ENCODE measurements around the gene C1orf159.

C1orf159 gene

DNA sequence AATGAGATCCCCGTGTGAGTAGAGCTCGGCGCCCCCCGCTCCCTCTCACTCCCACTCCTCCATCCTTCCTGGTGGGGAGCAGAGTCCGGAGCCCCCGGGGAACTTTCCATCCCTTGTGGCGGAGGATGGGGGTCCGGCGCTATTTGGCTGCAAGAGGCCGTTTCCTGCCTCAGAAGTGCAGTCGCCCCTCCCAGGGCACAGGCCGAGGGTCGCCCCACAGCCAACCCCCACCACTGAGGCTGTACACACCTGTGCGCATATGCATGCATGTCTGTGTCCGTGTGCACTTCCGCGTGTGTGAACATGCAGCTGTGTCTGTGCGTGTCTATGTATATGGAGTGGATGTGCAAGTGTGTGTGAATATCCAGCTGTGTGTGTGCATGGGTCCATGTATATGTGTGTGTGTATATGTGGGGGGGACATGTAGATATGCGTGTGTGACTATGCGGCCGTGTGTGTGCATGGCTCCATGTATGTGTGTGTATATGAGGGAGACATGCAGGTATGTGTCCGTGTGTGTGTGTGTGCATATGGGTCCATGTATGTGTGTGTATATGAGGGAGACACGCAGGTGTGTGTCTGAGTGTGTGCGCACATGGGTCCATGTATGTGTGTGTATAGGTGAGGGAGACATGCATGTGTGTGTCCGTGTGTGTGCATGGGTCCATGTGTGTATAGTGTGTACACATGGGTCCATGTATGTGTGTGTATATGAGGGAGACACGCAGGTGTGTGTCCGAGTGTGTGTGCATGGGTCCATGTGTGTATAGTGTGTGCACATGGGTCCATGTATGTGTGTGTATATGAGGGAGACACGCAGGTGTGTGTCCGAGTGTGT lies 63.7 kb downstream of the C1orf159 start:
- H3K4me3 ChIP-seq (replicated peaks; ENCODE audit: insufficient read depth, low read length), result no peak overlapping the region
- no peaks in the 10 kb centered on the region for H3K27me3 ChIP-seq (ENCODE audit: insufficient read depth, poor library complexity, severe bottlenecking)
- no peak for DNase-seq (ENCODE audit: low read depth in 1 of 2, low spot score in 1 of 2)
- TF ChIP-seq SPI1 (IDR thresholded peaks at IDR 0.05; ENCODE audit: borderline replicate concordance, low read depth) (no peak), POLR2AphosphoS5 (IDR thresholded peaks at IDR 0.05; ENCODE audit: low read depth) (no peak)
- TF ChIP-seq, protein P1, sequence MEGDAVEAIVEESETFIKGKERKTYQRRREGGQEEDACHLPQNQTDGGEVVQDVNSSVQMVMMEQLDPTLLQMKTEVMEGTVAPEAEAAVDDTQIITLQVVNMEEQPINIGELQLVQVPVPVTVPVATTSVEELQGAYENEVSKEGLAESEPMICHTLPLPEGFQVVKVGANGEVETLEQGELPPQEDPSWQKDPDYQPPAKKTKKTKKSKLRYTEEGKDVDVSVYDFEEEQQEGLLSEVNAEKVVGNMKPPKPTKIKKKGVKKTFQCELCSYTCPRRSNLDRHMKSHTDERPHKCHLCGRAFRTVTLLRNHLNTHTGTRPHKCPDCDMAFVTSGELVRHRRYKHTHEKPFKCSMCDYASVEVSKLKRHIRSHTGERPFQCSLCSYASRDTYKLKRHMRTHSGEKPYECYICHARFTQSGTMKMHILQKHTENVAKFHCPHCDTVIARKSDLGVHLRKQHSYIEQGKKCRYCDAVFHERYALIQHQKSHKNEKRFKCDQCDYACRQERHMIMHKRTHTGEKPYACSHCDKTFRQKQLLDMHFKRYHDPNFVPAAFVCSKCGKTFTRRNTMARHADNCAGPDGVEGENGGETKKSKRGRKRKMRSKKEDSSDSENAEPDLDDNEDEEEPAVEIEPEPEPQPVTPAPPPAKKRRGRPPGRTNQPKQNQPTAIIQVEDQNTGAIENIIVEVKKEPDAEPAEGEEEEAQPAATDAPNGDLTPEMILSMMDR (IDR thresholded peaks at IDR 0.05; ENCODE audit: insufficient read depth, low read length), result no peak
- TF ChIP-seq, protein P2, sequence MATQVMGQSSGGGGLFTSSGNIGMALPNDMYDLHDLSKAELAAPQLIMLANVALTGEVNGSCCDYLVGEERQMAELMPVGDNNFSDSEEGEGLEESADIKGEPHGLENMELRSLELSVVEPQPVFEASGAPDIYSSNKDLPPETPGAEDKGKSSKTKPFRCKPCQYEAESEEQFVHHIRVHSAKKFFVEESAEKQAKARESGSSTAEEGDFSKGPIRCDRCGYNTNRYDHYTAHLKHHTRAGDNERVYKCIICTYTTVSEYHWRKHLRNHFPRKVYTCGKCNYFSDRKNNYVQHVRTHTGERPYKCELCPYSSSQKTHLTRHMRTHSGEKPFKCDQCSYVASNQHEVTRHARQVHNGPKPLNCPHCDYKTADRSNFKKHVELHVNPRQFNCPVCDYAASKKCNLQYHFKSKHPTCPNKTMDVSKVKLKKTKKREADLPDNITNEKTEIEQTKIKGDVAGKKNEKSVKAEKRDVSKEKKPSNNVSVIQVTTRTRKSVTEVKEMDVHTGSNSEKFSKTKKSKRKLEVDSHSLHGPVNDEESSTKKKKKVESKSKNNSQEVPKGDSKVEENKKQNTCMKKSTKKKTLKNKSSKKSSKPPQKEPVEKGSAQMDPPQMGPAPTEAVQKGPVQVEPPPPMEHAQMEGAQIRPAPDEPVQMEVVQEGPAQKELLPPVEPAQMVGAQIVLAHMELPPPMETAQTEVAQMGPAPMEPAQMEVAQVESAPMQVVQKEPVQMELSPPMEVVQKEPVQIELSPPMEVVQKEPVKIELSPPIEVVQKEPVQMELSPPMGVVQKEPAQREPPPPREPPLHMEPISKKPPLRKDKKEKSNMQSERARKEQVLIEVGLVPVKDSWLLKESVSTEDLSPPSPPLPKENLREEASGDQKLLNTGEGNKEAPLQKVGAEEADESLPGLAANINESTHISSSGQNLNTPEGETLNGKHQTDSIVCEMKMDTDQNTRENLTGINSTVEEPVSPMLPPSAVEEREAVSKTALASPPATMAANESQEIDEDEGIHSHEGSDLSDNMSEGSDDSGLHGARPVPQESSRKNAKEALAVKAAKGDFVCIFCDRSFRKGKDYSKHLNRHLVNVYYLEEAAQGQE (IDR thresholded peaks at IDR 0.05; ENCODE audit: insufficient replicate concordance, low read depth), result no peak
- H3K27ac ChIP-seq (replicated peaks), result no peak overlapping the region

DNA sequence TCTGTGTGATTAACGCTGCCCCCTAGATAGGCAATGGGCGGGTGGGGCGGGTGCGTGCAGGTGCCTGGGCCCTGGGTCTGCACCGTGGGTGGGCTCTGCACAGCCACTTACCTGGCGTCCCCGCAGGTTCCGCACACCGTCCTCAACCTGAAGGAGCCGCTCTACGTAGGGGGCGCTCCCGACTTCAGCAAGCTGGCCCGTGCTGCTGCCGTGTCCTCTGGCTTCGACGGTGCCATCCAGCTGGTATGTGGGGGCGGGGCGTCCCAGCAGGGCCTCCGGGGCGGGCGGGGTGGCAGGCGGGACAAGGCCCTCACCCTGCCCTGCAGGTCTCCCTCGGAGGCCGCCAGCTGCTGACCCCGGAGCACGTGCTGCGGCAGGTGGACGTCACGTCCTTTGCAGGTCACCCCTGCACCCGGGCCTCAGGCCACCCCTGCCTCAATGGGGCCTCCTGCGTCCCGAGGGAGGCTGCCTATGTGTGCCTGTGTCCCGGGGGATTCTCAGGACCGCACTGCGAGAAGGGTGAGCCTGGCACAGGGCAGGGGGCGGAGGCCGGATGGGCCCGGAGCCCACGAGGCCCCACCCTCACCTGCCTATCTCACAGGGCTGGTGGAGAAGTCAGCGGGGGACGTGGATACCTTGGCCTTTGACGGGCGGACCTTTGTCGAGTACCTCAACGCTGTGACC lies 64.6 kb downstream of the C1orf159 start:
- Histone ChIP-seq H3K27me3 (ENCODE audit: insufficient read depth, poor library complexity, severe bottlenecking) (no peaks in the 10 kb centered on the region), H3K27ac (replicated peaks) (no peak overlapping the region), H3K4me3 (replicated peaks; ENCODE audit: insufficient read depth, low read length) (no peak overlapping the region)
- DNase-seq (ENCODE audit: low read depth in 1 of 2, low spot score in 1 of 2), result no peak
- TF ChIP-seq, protein P1 (IDR thresholded peaks at IDR 0.05; ENCODE audit: insufficient read depth, low read length), result no peak
- TF ChIP-seq, protein P2 (IDR thresholded peaks at IDR 0.05; ENCODE audit: insufficient replicate concordance, low read depth), result no peak
- no peak for TF ChIP-seq POLR2AphosphoS5 (IDR thresholded peaks at IDR 0.05; ENCODE audit: low read depth)
- no peak for TF ChIP-seq SPI1 (IDR thresholded peaks at IDR 0.05; ENCODE audit: borderline replicate concordance, low read depth)
- no peak for TF ChIP-seq GABPA (IDR thresholded peaks at IDR 0.05; ENCODE audit: low read depth)

DNA sequence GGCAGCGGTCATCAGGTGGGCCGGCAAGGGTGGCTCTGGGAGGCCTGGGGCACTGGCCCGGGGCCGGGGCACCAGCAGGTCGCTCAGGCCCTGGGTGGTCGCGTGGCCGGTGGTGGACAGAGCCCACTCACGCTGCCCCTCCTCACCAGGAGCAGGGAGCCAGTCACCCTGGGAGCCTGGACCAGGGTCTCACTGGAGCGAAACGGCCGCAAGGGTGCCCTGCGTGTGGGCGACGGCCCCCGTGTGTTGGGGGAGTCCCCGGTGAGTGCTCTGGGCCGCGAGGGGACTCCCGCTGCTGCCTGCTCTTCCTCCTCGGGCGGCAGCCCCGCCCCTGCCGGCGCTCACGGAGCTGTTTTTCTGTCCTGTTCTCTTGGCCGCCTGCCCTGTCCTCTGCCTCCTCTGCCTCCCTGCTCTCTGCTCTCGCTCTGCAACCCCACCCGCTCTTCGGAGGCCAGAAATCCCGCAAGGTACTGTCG lies 65.3 kb downstream of the C1orf159 start:
- DNase-seq (ENCODE audit: low read depth in 1 of 2, low spot score in 1 of 2), result no peak
- H3K4me3 ChIP-seq (replicated peaks; ENCODE audit: insufficient read depth, low read length), result no peak overlapping the region
- TF ChIP-seq, protein P2 (IDR thresholded peaks at IDR 0.05; ENCODE audit: insufficient replicate concordance, low read depth), result no peak
- TF ChIP-seq GABPA (IDR thresholded peaks at IDR 0.05; ENCODE audit: low read depth) (no peak), SPI1 (IDR thresholded peaks at IDR 0.05; ENCODE audit: borderline replicate concordance, low read depth) (no peak), POLR2AphosphoS5 (IDR thresholded peaks at IDR 0.05; ENCODE audit: low read depth) (no peak)
- TF ChIP-seq, protein P1 (IDR thresholded peaks at IDR 0.05; ENCODE audit: insufficient read depth, low read length), result no peak
- H3K27me3 ChIP-seq (ENCODE audit: insufficient read depth, poor library complexity, severe bottlenecking), result no peaks in the 10 kb centered on the region
- no peak overlapping the region for H3K27ac ChIP-seq (replicated peaks)
